IPS-18a (cell line): ENCODE data around the gene SDCCAG8.

Source experiments
- H3K27ac ChIP-seq: one replicate; pipeline ENCODE4 v1.5.1; 2013; ENCODE audit warnings: low read length
- H3K27me3 ChIP-seq: one replicate; pipeline ENCODE4 v1.6.1; 2013; ENCODE audit warnings: mild to moderate bottlenecking, low read length; ENCODE audit not compliant: control insufficient read depth, insufficient read depth
- H3K36me3 ChIP-seq: one replicate; pipeline ENCODE4 v1.6.1; 2013; ENCODE audit warnings: low read depth, low read length; ENCODE audit not compliant: control insufficient read depth
- H3K4me1 ChIP-seq: one replicate; pipeline ENCODE4 v1.6.1; 2013; ENCODE audit warnings: low read depth, low read length; ENCODE audit not compliant: control insufficient read depth
- H3K4me3 ChIP-seq: one replicate; pipeline ENCODE4 v1.5.1; 2013; ENCODE audit warnings: low read length
- H3K9ac ChIP-seq: one replicate; pipeline ENCODE4 v1.6.1; 2013; ENCODE audit warnings: mild to moderate bottlenecking, low read length, moderate library complexity
- H3K9me3 ChIP-seq: one replicate; pipeline ENCODE4 v1.6.1; 2013; ENCODE audit warnings: low read depth, low read length; ENCODE audit not compliant: control insufficient read depth

Gene SDCCAG8

GRCh38 chr1:243495442-243496186 is 239.8 kb downstream of the SDCCAG8 start:
- Histone ChIP-seq H3K4me1 (peaks cover 39% of the 10 kb centered on the region), H3K27ac (no peak overlapping the region), H3K9me3 (no peaks in the 10 kb centered on the region), H3K9ac (no peak overlapping the region), H3K27me3 (no peaks in the 10 kb centered on the region), H3K36me3 (no peaks in the 10 kb centered on the region), H3K4me3 (no peak overlapping the region)

- Histone ChIP-seq H3K9ac (no peak overlapping the region), H3K9me3 (no peaks in the 10 kb centered on the region), H3K4me1 (peaks cover 33% of the 10 kb centered on the region), H3K36me3 (no peaks in the 10 kb centered on the region), H3K27ac (no peak overlapping the region), H3K27me3 (no peaks in the 10 kb centered on the region), H3K4me3 (no peak overlapping the region)
Observed at GRCh38 chr1:243496187-243496646, 240.4 kb downstream of the SDCCAG8 start.

GRCh38 chr1:243496806-243497205 is 241.0 kb downstream of the SDCCAG8 start:
- no peaks in the 10 kb centered on the region for H3K27me3 ChIP-seq
- no peak overlapping the region for H3K9ac ChIP-seq
- H3K27ac ChIP-seq: no peak overlapping the region
- H3K4me1 ChIP-seq: peaks cover 27% of the 10 kb centered on the region
- no peaks in the 10 kb centered on the region for H3K36me3 ChIP-seq
- no peaks in the 10 kb centered on the region for H3K9me3 ChIP-seq
- no peak overlapping the region for H3K4me3 ChIP-seq

GRCh38 chr1:243497939-243498681 is 242.3 kb downstream of the SDCCAG8 start:
- no peak overlapping the region for H3K27ac ChIP-seq
- no peaks in the 10 kb centered on the region for H3K9me3 ChIP-seq
- H3K4me1 ChIP-seq: peaks cover 25% of the 10 kb centered on the region
- no peak overlapping the region for H3K9ac ChIP-seq
- no peak overlapping the region for H3K4me3 ChIP-seq
- H3K27me3 ChIP-seq: no peaks in the 10 kb centered on the region
- H3K36me3 ChIP-seq: no peaks in the 10 kb centered on the region

GRCh38 chr1:243499248-243499647 is 243.4 kb downstream of the SDCCAG8 start:
- no peaks in the 10 kb centered on the region for H3K36me3 ChIP-seq
- no peak overlapping the region for H3K27ac ChIP-seq
- no peak overlapping the region for H3K9ac ChIP-seq
- no peaks in the 10 kb centered on the region for H3K9me3 ChIP-seq
- peaks cover 18% of the 10 kb centered on the region for H3K4me1 ChIP-seq
- no peaks in the 10 kb centered on the region for H3K27me3 ChIP-seq
- no peak overlapping the region for H3K4me3 ChIP-seq

- H3K9ac ChIP-seq: no peak overlapping the region
- no peak overlapping the region for H3K4me3 ChIP-seq
- H3K27ac ChIP-seq: no peak overlapping the region
- peaks cover 18% of the 10 kb centered on the region for H3K4me1 ChIP-seq
- H3K27me3 ChIP-seq: no peaks in the 10 kb centered on the region
- H3K36me3 ChIP-seq: no peaks in the 10 kb centered on the region
- no peaks in the 10 kb centered on the region for H3K9me3 ChIP-seq
Observed at GRCh38 chr1:243499711-243500110, 243.9 kb downstream of the SDCCAG8 start.

- H3K27me3 ChIP-seq: no peaks in the 10 kb centered on the region
Observed at GRCh38 chr1:243500512-243500911, 244.7 kb downstream of the SDCCAG8 start.

GRCh38 chr1:243501002-243501401 is 245.2 kb downstream of the SDCCAG8 start:
- H3K27ac ChIP-seq: no peak overlapping the region
- no peaks in the 10 kb centered on the region for H3K9me3 ChIP-seq
- H3K4me1 ChIP-seq: peaks cover 15% of the 10 kb centered on the region
- no peak overlapping the region for H3K4me3 ChIP-seq
- no peak overlapping the region for H3K9ac ChIP-seq
- H3K36me3 ChIP-seq: no peaks in the 10 kb centered on the region
- no peaks in the 10 kb centered on the region for H3K27me3 ChIP-seq

More at GRCh38 chr1:243500512-243500911, 244.7 kb downstream of the SDCCAG8 start:
- Histone ChIP-seq H3K4me1 (peaks cover 18% of the 10 kb centered on the region), H3K9me3 (no peaks in the 10 kb centered on the region), H3K4me3 (no peak overlapping the region), H3K27ac (no peak overlapping the region), H3K36me3 (no peaks in the 10 kb centered on the region), H3K9ac (no peak overlapping the region)

- H3K9me3 ChIP-seq: no peaks in the 10 kb centered on the region
- H3K27ac ChIP-seq: no peak overlapping the region
- no peak overlapping the region for H3K9ac ChIP-seq
- H3K36me3 ChIP-seq: no peaks in the 10 kb centered on the region
- H3K4me3 ChIP-seq: no peak overlapping the region
- peaks cover 24% of the 10 kb centered on the region for H3K4me1 ChIP-seq
- no peaks in the 10 kb centered on the region for H3K27me3 ChIP-seq
Observed at GRCh38 chr1:243503155-243503554, 247.3 kb downstream of the SDCCAG8 start.

GRCh38 chr1:243505986-243506689 is 250.3 kb downstream of the SDCCAG8 start:
- Histone ChIP-seq H3K4me3 (no peak overlapping the region), H3K9ac (no peak overlapping the region), H3K4me1 (peaks cover 21% of the 10 kb centered on the region), H3K27me3 (no peaks in the 10 kb centered on the region), H3K36me3 (no peaks in the 10 kb centered on the region), H3K27ac (no peak overlapping the region), H3K9me3 (no peaks in the 10 kb centered on the region)

- no peak overlapping the region for H3K27ac ChIP-seq
- H3K36me3 ChIP-seq: peaks cover 3% of the 10 kb centered on the region
- H3K27me3 ChIP-seq: no peaks in the 10 kb centered on the region
- H3K4me3 ChIP-seq: no peak overlapping the region
- no peaks in the 10 kb centered on the region for H3K9me3 ChIP-seq
- H3K9ac ChIP-seq: no peak overlapping the region
- H3K4me1 ChIP-seq: peaks cover 21% of the 10 kb centered on the region
Observed at GRCh38 chr1:243507001-243507671, 251.3 kb downstream of the SDCCAG8 start.
